T-helper 1 cell treated with Interleukin-12 subunit alpha and Interleukin-12 subunit beta and Interleukin-4 antibody, amounts not matched to agents 30 ng/mL and 1 ng/mL, for 36 hours (primary cell): ENCODE results near the gene GOLGA5. TPM values are rescaled to one million over a fixed set of nuclear protein-coding genes. Genes with fewer than 3 reads are reported as not detected.

Experiments used
- intact Hi-C: fragments of 100-400 bp; cut with micrococcal nuclease; formaldehyde crosslinking; loops from one replicate; pipeline ENCODE4 v1.15.1; 2024
- total RNA-seq: library from RNA; stranded (reverse); gene quantifications from 2 replicates; pipeline ENCODE4 v1.2.3, GENCODE V29; 2022

The GOLGA5 gene
- total RNA-seq, 1 donor from 2014 or later: 23.5 TPM

DNA sequence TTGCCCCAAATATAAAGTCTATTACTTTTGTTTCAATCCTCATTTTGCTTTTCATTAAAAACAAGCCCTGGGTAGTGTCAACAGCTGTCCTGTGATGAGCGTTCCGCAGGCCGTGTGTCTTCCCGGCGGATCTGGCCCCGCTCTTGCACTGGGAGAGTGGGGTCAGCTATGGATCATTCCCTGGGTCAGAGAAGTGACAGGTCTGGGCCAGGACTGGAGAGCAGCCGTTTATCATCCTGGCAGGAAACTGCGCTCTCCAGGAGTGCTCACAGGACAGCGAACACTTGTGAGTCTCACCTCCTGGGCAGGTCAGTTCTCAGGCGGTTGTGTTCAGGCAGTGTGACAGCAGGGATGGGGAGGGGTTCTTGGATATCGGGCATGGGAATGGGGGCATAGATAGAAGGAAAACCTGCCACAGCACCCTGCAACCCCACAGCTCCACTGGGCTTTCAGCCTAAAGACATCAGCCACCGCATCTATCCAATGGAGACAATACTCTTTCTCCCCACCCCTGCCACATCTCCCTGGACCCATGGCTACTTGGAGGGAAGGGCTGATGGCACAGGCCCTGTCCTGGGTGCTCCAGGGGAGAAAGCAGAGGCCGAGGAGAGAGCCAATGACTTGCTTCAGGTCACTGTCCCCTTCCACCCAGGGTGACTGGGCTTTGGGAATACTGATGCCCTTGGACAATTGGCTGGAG, 81.0 kb downstream of the GOLGA5 start:
- intact Hi-C loops: no loop called here

DNA sequence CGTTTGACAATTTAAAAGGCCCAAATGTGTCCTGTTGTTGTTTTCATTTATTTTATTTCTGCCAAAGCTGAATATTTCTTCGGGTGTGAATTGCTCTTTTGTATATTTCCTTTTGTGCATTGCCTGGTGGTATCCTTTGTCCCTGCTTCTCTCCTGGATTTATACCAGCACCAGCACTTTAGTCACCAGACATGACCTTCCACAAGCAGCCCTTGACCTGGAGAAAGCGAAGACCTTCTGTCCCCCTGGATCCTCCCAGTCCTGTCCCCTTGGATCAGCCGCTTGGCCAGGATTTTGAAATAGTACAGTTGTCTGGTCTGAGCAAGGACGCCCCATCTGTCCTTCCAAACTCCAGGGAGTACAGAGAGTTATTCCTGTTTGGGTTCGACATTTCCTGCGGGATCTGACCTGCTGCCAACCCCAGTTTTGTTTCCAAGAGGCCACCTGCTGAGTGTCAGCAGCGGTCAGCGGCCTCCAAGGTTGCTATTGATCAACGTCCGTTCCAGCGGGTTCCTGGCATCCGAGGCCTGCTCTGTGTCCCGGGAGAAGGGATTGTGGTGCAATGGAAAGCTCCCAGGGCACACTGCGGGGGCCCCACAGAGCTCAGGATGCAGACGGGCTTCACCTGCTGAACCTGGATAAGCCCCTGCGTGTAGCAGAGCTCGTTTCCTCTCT, 83.8 kb downstream of the GOLGA5 start:
- intact Hi-C loops: no loop called here

DNA sequence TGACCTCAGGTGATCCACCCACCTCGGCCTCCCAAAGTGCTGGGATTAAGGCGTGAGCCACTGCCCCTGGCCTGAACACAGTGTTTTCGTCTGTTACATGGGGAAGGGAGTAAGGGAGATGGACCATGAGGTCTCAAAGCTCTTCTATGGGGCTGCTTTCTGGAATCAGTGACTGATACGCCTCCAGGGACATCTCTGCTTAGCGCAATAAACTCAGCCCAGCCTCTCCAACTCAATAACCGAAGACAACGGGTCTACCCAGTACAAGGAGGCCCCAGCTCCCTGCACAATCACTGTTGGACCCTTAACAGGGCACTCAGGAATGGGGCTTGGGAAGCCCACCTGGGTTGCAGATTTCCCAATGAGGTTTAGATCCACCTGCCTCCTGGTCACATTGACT, 86.2 kb downstream of the GOLGA5 start:
- intact Hi-C loops: no loop called here

DNA sequence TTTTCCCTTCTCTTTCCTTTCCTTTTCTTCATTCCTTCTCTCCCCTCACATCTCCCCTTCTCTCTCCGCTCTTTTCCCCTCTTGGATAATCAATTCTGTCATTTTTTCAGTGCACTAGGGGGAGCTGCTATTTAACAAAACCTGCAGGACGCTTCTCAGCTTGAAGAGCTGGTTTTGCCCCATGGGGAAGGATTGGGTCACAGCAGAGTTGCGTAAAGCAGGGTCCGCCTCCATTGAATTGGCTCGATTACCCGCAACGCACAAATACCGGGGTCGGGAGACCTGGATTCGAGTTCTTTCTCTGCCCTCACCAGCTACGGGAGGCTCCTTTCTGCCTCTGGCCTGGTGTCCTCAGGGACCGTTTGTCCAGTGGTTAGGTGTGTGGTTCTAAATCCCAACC, 86.7 kb downstream of the GOLGA5 start:
- intact Hi-C loops: no loop called here

DNA sequence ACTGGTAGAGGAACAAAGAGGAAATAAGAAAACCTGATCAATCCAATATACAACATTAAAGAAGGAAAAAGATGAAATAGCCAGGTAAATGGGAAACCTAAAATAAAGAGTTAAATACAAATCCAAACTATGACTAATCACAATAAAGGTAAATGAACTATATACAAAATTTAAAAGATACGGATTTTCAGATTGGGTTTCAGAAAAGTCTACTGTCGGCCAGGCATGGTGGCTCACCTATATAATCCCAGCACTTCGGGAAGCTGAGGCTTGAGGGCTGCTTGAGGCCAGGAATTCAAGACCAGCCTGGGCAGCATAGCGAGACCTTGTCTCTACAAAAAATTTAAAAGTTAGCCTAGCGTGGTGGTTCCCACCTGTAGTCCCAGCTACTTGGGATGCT, 89.0 kb downstream of the GOLGA5 start:
- intact Hi-C loops: no loop called here

DNA sequence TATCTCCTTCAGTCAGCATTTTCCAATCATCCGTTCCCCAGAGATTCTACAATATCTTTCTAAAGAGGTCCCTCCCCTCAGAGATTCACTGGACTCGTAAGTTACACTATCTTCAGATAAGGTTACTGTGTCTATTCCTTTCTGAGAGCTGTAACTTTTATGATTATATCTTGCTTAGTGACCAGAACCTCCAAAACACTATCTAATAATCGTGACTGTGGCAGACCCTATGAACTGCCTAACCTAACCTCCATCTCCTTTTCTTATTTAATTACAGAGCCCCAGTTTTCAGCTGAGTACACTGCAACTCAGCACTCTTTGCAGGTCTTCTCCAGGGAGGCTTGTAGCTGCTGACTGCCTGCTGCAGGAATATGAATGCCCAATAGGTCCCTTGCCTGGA, 90.3 kb downstream of the GOLGA5 start:
- intact Hi-C loops: no loop called here

DNA sequence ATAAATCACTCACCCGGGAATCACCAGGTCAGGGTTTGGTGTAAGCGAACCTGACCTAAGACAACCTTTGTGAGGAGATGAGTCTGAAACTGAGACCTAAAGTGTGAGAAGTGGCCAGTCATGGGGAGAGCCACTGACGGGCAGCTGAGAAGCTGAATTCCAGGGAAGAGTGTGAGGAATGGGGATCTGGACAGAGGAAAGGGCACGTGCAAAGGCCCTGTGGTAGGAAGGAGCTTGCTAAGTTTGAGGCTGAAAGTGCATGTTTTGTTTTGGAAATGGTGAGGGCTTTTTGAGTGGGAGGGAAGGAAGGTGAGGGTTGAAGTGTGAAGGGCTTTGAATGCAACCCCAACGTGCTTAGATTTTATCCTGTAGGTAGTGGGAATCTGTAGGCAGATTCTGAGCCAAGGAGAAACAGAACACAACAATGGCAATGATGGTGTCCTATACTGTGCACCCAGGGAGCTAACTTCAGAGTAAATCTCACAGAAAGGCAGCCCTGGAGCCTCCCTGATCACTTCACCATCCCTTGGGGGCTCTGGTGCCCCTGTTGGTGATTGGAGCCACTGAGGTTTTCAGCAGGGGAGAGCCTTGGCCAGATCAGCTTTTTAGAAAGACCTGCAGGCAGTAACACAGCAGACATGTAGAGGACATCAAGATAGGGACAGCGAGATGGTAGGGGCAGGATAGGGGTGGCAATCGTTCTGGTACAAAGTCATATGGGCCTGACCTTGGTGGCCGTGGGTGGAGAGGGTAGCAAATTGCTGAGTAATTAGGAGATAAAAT, 91.4 kb downstream of the GOLGA5 start:
- intact Hi-C loops: no loop called here

DNA sequence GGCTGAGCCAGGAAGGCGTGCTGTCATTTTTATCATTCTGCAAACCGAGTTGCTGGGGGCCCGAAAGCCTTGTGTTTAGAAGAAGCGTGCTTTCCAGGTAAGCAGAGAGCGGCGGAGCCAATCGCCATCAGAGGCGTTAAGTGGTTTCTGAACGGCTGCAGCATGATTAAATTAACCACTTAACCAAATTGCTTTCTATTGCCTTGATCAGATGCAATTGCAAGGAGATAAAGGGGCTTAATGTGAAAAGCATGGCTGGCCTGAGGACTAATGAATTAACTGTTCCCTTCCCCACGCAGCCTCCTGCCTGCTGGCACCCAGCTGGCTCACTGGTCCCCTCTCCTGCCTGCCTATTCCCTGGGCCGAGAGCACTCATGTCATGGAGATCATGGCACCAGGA, 92.2 kb downstream of the GOLGA5 start:
- intact Hi-C loops: no loop called here

DNA sequence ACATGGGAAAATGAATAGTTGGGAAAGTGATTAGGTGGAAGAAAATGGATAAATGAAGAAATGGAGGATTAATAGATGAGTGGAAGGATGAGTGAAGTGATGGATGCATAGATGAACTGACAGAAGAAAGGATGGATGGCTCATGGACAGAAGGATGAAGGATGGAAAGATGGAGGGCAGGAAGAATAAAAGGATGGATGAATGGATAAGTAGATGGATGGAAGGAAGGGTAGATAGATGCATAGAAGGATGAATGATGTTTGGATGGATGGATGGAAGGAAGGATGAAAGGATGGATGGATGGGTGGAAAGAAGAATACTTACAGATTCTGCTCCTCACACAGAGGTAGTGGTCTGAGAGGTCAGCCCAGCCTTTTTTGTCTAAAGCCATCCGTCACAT, 93.1 kb downstream of the GOLGA5 start:
- intact Hi-C loops: no loop called here

DNA sequence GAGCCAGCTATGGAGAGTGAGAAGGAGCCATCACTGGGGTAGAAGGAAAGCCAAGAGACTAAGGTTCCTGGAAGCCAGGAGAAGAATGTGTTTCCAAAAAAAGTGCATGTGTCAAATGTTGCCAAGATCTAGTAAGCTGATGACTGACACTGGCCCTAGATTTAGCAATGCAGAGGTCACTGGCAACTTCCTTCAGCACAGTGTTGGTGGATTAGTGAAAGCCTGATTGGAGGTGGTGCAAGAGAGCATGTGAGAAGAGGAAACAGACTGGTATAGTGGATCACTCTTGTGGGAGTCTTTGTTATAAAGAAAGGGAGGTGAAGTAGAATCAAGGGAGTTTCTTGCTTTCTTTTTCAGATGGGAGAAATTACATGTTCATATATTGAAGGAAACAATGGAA, 94.8 kb downstream of the GOLGA5 start:
- intact Hi-C loops: no loop called here

Other genes with a start within 250 kb of the GOLGA5 start
- 5.0 and 5.9 TPM in 2 replicates for gene LGMN, start 45.7 kb upstream of the GOLGA5 start, total RNA-seq
- not detected in 2 replicates for gene CHGA, start 128.8 kb downstream of the GOLGA5 start, total RNA-seq